IMR-90 (cell line): ENCODE data around the gene TCF12. TPM values are rescaled to one million over a fixed set of nuclear protein-coding genes. Genes with fewer than 3 reads are reported as not detected.

Experiments
- ATAC-seq: fragments of 200-7000 bp; cut with Tn5 transposase; 2 replicates; pipeline ENCODE4 v1.9.1; 2020; ENCODE audit warnings: low read depth, mild to moderate bottlenecking, moderate library complexity
- BruUV-seq: library from RNA; stranded (reverse); fragments of 400-500 nt; replicated peaks from 2 replicates; lab custom pipeline; 2021; lab: Mats Ljungman, UMichigan
- CTCF ChIA-PET: fragments of 300-600 bp; formaldehyde crosslinking; extraction: SDS; loops from one replicate; lab custom pipeline; 2021; ENCODE audit warnings: antibody characterized with exemption; lab: Yijun Ruan, JAX
- POLR2A ChIA-PET: fragments of 300-600 bp; sonication (Branson Sonifier 250); formaldehyde crosslinking; loops from one replicate; lab custom pipeline; 2022; ENCODE audit warnings: antibody characterized with exemption; ENCODE audit not compliant: unreplicated experiment; lab: Charles Lee
- DNase-seq: peaks from one replicate; pipeline ENCODE4 v3.0.0; 2013
- H2AFZ ChIP-seq: replicated peaks from 2 replicates; pipeline ENCODE3; 2013; ENCODE audit warnings: low read length, mild to moderate bottlenecking; ENCODE audit not compliant: poor library complexity
- H2AK5ac ChIP-seq: 2 replicates; pipeline ENCODE4 v1.6.1; 2013; ENCODE audit warnings: low read depth, low read length, inconsistent platforms
- H2AK9ac ChIP-seq: replicated peaks from 2 replicates; pipeline ENCODE3; 2013; ENCODE audit warnings: mild to moderate bottlenecking, low read depth, low read length, moderate library complexity; ENCODE audit not compliant: poor library complexity
- H2BK120ac ChIP-seq: 2 replicates; pipeline ENCODE4 v1.6.1; 2013; ENCODE audit warnings: low read depth, low read length, inconsistent platforms
- H2BK15ac ChIP-seq: 3 replicates; pipeline ENCODE4 v1.6.1; 2013; ENCODE audit warnings: low read depth, low read length, inconsistent platforms
- H2BK20ac ChIP-seq: 2 replicates; pipeline ENCODE4 v1.6.1; 2013; ENCODE audit warnings: low read depth, mild to moderate bottlenecking, inconsistent platforms, low read length, moderate library complexity
- H2BK5ac ChIP-seq: 2 replicates; pipeline ENCODE4 v1.6.1; 2013; ENCODE audit warnings: mild to moderate bottlenecking, low read depth, low read length, inconsistent platforms; ENCODE audit not compliant: poor library complexity, severe bottlenecking
- H3K14ac ChIP-seq: replicated peaks from 2 replicates; pipeline ENCODE4 v1.6.1; 2013; ENCODE audit warnings: low read depth, low read length, inconsistent platforms
- H3K18ac ChIP-seq: 2 replicates; pipeline ENCODE4 v1.6.1; 2013; ENCODE audit warnings: low read depth, low read length, control low read depth
- H3K23ac ChIP-seq: 2 replicates; pipeline ENCODE4 v1.6.1; 2013; ENCODE audit warnings: low read depth, low read length, inconsistent platforms
- H3K27ac ChIP-seq: 2 replicates; pipeline ENCODE4 v1.5.1; 2013; ENCODE audit warnings: mild to moderate bottlenecking, control low read depth, low read length; ENCODE audit not compliant: insufficient read depth
- H3K27me3 ChIP-seq: 2 replicates; pipeline ENCODE4 v1.6.1; 2013; ENCODE audit warnings: low read length; ENCODE audit not compliant: control insufficient read depth, insufficient read depth
- H3K36me3 ChIP-seq: 2 replicates; pipeline ENCODE4 v1.6.1; 2013; ENCODE audit warnings: low read length, mixed read lengths; ENCODE audit not compliant: control insufficient read depth, insufficient read depth
- H3K4ac ChIP-seq: 2 replicates; pipeline ENCODE4 v1.6.1; 2013; ENCODE audit warnings: low read depth, low read length, inconsistent platforms
- H3K4me1 ChIP-seq: 2 replicates; pipeline ENCODE4 v1.6.1; 2013; ENCODE audit warnings: low read length, mixed read lengths; ENCODE audit not compliant: control insufficient read depth, insufficient read depth
- H3K4me2 ChIP-seq: 2 replicates; pipeline ENCODE4 v1.6.1; 2013; ENCODE audit warnings: low read depth, mild to moderate bottlenecking, control low read depth, low read length, moderate library complexity
- H3K4me3 ChIP-seq: 2 replicates; pipeline ENCODE4 v1.5.1; 2013; ENCODE audit warnings: low read depth, mild to moderate bottlenecking, control low read depth, low read length, moderate library complexity; ENCODE audit not compliant: insufficient read depth
- H3K56ac ChIP-seq: 2 replicates; pipeline ENCODE4 v1.6.1; 2013; ENCODE audit warnings: low read length, inconsistent platforms; ENCODE audit not compliant: insufficient read depth; ENCODE audit errors: extremely low read depth
- H3K79me1 ChIP-seq, 2 experiments: 2 replicates each; pipeline ENCODE4 v1.6.1; 2013; ENCODE audit warnings: low read length in 2 of 2, inconsistent platforms in 1 of 2, low read depth in 1 of 2
- H3K9ac ChIP-seq: 2 replicates; pipeline ENCODE4 v1.6.1; 2013; ENCODE audit warnings: low read depth, low read length, control low read depth
- H3K9me1 ChIP-seq: 2 replicates; pipeline ENCODE4 v1.6.1; 2013; ENCODE audit warnings: low read length, inconsistent platforms; ENCODE audit not compliant: insufficient read depth
- H3K9me3 ChIP-seq: 2 replicates; pipeline ENCODE4 v1.6.1; 2013; ENCODE audit warnings: low read length; ENCODE audit not compliant: control insufficient read depth, insufficient read depth
- H4K20me1 ChIP-seq: 2 replicates; pipeline ENCODE4 v1.6.1; 2013; ENCODE audit warnings: low read length, inconsistent platforms; ENCODE audit not compliant: insufficient read depth
- H4K5ac ChIP-seq: 2 replicates; pipeline ENCODE4 v1.6.1; 2013; ENCODE audit warnings: mild to moderate bottlenecking, low read depth, low read length, control low read depth
- H4K8ac ChIP-seq, 2 experiments: 2 replicates each; pipeline ENCODE4 v1.6.1; 2013; ENCODE audit warnings: low read depth in 2 of 2, low read length in 2 of 2, control low read depth in 1 of 2, inconsistent platforms in 1 of 2
- H4K91ac ChIP-seq: 2 replicates; pipeline ENCODE4 v1.6.1; 2013; ENCODE audit warnings: low read depth, low read length, inconsistent platforms; ENCODE audit not compliant: insufficient read depth
- CEBPB ChIP-seq: IDR thresholded peaks from 2 replicates; pipeline ENCODE4 v1.6.1; 2012; ENCODE audit warnings: low read depth, low read length, improper control_type of control experiment
- CHD1 ChIP-seq: IDR thresholded peaks from 2 replicates; pipeline ENCODE4 v1.6.1; 2012; ENCODE audit warnings: low read depth, low read length, improper control_type of control experiment
- CTCF ChIP-seq: conservative IDR thresholded peaks from 2 replicates; pipeline ENCODE4 v1.5.1; 2012; ENCODE audit warnings: mild to moderate bottlenecking, low read depth, low read length, improper control_type of control experiment
- ELK1 ChIP-seq: fragments of 150-350 bp; IDR thresholded peaks from 2 replicates; pipeline ENCODE4 v1.6.1; 2016; ENCODE audit warnings: low read depth, mild to moderate bottlenecking, low read length, moderate library complexity, borderline replicate concordance
- FOS ChIP-seq: fragments of 150-350 bp; IDR thresholded peaks from 2 replicates; pipeline ENCODE4 v1.6.1; 2016; ENCODE audit warnings: low read depth, low read length
- MAZ ChIP-seq: IDR thresholded peaks from 2 replicates; pipeline ENCODE4 v1.6.1; 2012; ENCODE audit warnings: low read depth, mild to moderate bottlenecking, low read length, improper control_type of control experiment, moderate library complexity, borderline replicate concordance
- MXI1 ChIP-seq: IDR thresholded peaks from 2 replicates; pipeline ENCODE4 v1.6.1; 2012; ENCODE audit warnings: low read depth, mild to moderate bottlenecking, low read length, moderate library complexity, borderline replicate concordance
- NFE2L2 ChIP-seq: fragments of 150-350 bp; IDR thresholded peaks from 2 replicates; pipeline ENCODE4 v1.6.1; 2016; ENCODE audit warnings: low read depth, mild to moderate bottlenecking, low read length
- RAD21 ChIP-seq: IDR thresholded peaks from 2 replicates; pipeline ENCODE4 v1.6.1; 2012; ENCODE audit warnings: low read length, improper control_type of control experiment
- RCOR1 ChIP-seq: IDR thresholded peaks from 2 replicates; pipeline ENCODE4 v1.6.1; 2012; ENCODE audit warnings: mild to moderate bottlenecking, low read length, improper control_type of control experiment; ENCODE audit not compliant: insufficient replicate concordance
- SMC3 ChIP-seq: fragments of 150-350 bp; IDR thresholded peaks from 2 replicates; pipeline ENCODE4 v1.6.1; 2016; ENCODE audit warnings: low read depth, mild to moderate bottlenecking, antibody characterized with exemption, low read length, moderate library complexity
- USF2 ChIP-seq: fragments of 150-350 bp; IDR thresholded peaks from 2 replicates; pipeline ENCODE4 v1.6.1; 2017; ENCODE audit warnings: mild to moderate bottlenecking, antibody characterized with exemption, low read length, low read depth
- WGBS, 2 experiments: methylation state at CpG; one replicate each; pipeline versions ENCODE4 v1.1.5 to v1.1.7; 2013; ENCODE audit warnings: missing lambda C conversion rate in 2 of 2; ENCODE audit not compliant: insufficient read length in 1 of 2; ENCODE audit errors: extremely low coverage in 2 of 2; 5-methylcytosine and 5-hydroxymethylcytosine counted together
- dilution Hi-C: fragments of 300-500 bp; cut with HindIII; formaldehyde crosslinking; loops from one replicate; pipeline ENCODE4 v1.14.3; 2018; ENCODE audit warnings: low sequenced_read_pairs; ENCODE audit not compliant: unreplicated experiment
- in situ Hi-C: fragments of 300-500 bp; cut with MboI; formaldehyde crosslinking; loops from 3 replicates; pipeline ENCODE4 v1.14.3; 2019; ENCODE audit warnings: low sequenced_read_pairs, inconsistent platforms, mixed read lengths
- intact Hi-C: fragments of 100-400 bp; cut with micrococcal nuclease; formaldehyde crosslinking; loops from 2 replicates; pipeline ENCODE4 v1.10.0; 2022
- polyA plus RNA-seq, 3 experiments: library from polyadenylated mRNA; depleted of rRNA; stranded (reverse); fragments of >200 nt; gene quantifications; 2 replicates each; pipeline ENCODE4 v1.2.3, GENCODE V29; 2012; ENCODE audit warnings: low replicate concordance in 1 of 3
- total RNA-seq: library from RNA; depleted of rRNA; stranded (reverse); fragments of >200 nt; gene quantifications from 2 replicates; pipeline ENCODE4 v1.2.3, GENCODE V29; 2012

TCF12 gene
- total and polyA plus RNA-seq, 2 of the 4 experiments (the other 2 are of a cell fraction), result 79.4 to 160 TPM

GRCh38 chr15:57190208-57190607 is 271.8 kb downstream of the TCF12 start:
- TF ChIP-seq RAD21, result no peak
- TF ChIP-seq CEBPB, result no peak
- TF ChIP-seq USF2, result no peak
- no peak for TF ChIP-seq FOS
- TF ChIP-seq MAZ, result no peak
- no peak for TF ChIP-seq NFE2L2
- TF ChIP-seq RCOR1, result no peak
- TF ChIP-seq CHD1, result no peak
- no peak for TF ChIP-seq ELK1
- TF ChIP-seq SMC3, result no peak
- TF ChIP-seq CTCF, result no peak
- no peak for TF ChIP-seq MXI1
- Histone ChIP-seq H3K14ac (no peak overlapping the region), H2BK5ac (no peak overlapping the region), H2AK5ac (no peak overlapping the region), H3K27me3 (no peaks in the 10 kb centered on the region), H4K8ac (no peak overlapping the region), H2AK9ac (no peak overlapping the region), H2AFZ (no peak overlapping the region), H3K27ac (no peak overlapping the region), H3K9ac (no peak overlapping the region), H3K4me1 (peaks cover 3% of the 10 kb centered on the region), H3K79me1 (peaks cover 10 to 23% of the 10 kb centered on the region in 2 experiments), H3K36me3 (peaks cover 12% of the 10 kb centered on the region; the same call in 1 of the 2 replicates), H3K56ac (no peak overlapping the region), H3K18ac (no peak overlapping the region), H4K20me1 (no peaks in the 10 kb centered on the region), H3K4me2 (no peak overlapping the region), H3K9me3 (no peaks in the 10 kb centered on the region; the same call in 1 of the 2 replicates), H2BK120ac (no peak overlapping the region), H4K5ac (peak overlapping the region; percentile 15; the same call in 1 of the 2 replicates), H2BK15ac (no peak overlapping the region), H3K9me1 (peaks cover 6% of the 10 kb centered on the region; the same call in 1 of the 2 replicates), H3K4me3 (no peak overlapping the region), H2BK20ac (no peak overlapping the region), H3K4ac (no peak overlapping the region), H3K23ac (0 out of 2 replicates have a peak overlapping the region, but pooled peaks have one; percentile 0), H4K91ac (no peak overlapping the region)
- ChIA-PET CTCF (interaction anchor here (0.7 to 1.0 kb wide), 3 partner anchors 13 to 87 kb away, joined by 3 to 4 read pairs (median 3); no protein-coding TSS in a partner anchor), POLR2A (no interaction called here)
- DNase-seq (no peak), ATAC-seq (peak; percentile 14; the same call in 1 of the 2 replicates)
- WGBS, 2 experiments, result no CpG with 5 or more reads among the region's 1 CpG
- intact Hi-C loops, result no loop called here
- BruUV-seq, result no TSS peak
- in situ Hi-C loops, result no loop called here
- dilution Hi-C loops, result no loop called here
